GM11168 (cell line): Measurements from ENCODE around the gene CHST2.
"Not testable (repeated sequence)": the region's sequence is repeated elsewhere in the genome, so short reads cannot be mapped to it uniquely, and the experiment has no call there.

ENCODE experiments used
- in situ Hi-C: fragments of 300-500 bp; cut with MboI; formaldehyde crosslinking; loops from one replicate; pipeline ENCODE4 v1.12.0; 2022; ENCODE audit warnings: low sequenced_read_pairs; ENCODE audit not compliant: unreplicated experiment

Gene CHST2, protein sequence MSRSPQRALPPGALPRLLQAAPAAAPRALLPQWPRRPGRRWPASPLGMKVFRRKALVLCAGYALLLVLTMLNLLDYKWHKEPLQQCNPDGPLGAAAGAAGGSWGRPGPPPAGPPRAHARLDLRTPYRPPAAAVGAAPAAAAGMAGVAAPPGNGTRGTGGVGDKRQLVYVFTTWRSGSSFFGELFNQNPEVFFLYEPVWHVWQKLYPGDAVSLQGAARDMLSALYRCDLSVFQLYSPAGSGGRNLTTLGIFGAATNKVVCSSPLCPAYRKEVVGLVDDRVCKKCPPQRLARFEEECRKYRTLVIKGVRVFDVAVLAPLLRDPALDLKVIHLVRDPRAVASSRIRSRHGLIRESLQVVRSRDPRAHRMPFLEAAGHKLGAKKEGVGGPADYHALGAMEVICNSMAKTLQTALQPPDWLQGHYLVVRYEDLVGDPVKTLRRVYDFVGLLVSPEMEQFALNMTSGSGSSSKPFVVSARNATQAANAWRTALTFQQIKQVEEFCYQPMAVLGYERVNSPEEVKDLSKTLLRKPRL

GRCh38 chr3:143119009-143119914 is at the start of gene CHST2:
CHST2 (plus strand) TSS chr3:143119771; CDS start chr3:143120817, 1,046 bp downstream.
- in situ Hi-C loops = loop anchor here (25.0 kb wide), 1 partner anchor 543 kb away; no protein-coding TSS in a partner anchor

GRCh38 chr3:143070977-143071551 is 48.5 kb upstream of the CHST2 start:
- in situ Hi-C loops = no loop called here

- in situ Hi-C loops = no loop called here
These were observed 47.8 kb upstream of the CHST2 start for GRCh38 chr3:143071776-143072175.

- in situ Hi-C loops = not testable (repeated sequence)
These were observed 47.1 kb upstream of the CHST2 start for GRCh38 chr3:143072298-143073020.

GRCh38 chr3:143073541-143073940 is 46.0 kb upstream of the CHST2 start:
- in situ Hi-C loops = not testable (repeated sequence)

DNA sequence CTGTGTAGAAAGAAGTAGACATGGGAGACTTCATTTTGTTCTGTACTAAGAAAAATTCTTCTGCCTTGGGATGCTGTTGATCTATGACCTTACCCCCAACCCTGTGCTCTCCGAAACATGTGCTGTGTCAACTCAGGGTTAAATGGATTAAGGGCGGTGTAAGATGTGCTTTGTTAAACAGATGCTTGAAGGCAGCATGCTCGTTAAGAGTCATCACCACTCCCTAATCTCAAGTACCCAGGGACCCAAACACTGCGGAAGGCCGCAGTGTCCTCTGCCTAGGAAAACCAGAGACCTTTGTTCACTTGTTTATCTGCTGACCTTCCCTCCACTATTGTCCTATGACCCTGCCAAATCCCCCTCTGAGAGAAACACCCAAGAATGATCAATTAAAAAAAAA is 45.6 kb upstream of the CHST2 start:
- in situ Hi-C loops = not testable (repeated sequence)

- in situ Hi-C loops = no loop called here
These were observed 40.7 kb upstream of the CHST2 start for GRCh38 chr3:143078883-143079282.

DNA sequence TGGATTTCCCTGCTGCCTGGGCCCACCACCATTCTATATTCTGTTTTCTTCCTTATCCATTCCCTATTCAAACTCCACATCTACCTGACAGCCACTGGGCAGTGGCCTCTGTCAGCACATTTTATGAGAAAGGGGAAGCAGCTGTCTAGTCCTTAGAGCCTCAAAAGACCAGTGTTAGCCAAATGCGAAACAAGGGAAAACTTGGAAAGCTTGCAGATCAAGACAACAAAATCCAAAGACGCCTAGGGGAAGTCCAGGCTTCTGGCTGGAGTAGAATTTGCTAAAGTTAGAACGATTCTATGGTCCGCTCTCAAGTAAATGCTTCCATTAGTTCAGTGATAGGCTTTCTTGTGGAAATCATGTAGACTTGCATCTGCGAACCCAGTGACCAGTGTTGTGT is 39.4 kb upstream of the CHST2 start:
- in situ Hi-C loops = no loop called here

DNA sequence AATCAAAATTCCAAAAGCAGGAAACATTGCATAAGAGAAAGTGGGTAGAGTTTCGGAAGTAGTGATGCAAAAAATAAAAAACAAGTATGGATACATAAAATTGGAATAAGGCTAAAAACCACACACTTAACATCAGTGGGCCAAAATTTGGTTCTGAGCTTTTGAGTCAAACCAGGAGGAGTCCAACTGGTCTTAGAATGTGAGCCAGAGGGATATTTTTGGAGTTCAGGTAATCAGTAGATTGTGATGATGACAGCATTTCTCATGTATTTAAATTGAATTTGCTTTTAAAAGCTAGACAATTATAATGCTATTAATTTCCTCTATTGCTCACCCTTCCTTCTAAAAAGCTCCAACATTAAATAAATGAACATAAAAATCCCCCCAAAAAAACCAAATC is 38.2 kb upstream of the CHST2 start:
- in situ Hi-C loops = no loop called here

DNA sequence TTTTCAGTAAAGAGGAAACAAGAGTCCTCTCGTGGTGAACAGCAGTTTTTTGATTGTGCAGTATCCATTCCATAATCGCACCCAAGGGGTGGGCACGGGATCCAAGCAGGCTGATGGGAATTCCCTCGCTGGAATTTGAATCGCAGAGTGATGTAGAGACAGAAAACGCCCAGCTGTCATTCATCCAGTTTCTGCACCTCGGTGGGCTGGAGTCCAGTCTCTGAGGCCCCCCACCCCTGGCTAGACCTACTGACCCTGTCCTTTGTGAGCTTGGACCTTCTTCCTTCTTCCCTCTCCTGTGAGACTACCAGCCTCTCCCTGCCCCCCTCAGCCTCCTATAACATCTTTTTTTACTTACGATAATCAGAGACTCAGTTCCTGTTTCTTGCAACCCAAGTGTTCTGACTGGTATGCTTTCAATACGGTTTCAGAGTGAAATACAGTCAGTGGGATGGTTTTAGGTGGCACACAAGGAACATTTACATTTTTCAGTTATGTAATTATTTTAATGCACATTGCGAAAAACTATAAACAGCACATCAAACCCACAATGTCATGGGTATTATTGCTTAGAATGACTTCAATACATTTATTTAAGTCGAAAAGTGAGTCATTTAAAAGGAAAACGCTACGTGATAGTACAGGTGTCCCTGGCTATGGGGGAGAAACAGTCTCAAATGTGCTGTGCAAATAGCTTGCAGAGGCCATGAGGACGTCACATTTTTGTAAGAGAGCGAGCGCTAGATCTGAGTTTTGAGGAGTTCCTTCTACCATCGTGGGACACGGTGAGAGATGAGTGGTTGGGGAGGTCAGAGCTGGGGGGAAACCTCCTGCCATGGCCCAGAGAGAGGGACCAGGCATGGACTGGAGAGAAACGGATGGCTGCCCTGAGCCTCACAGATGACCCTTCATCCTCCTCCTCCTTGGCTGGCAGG is 37.5 kb upstream of the CHST2 start:
- in situ Hi-C loops = no loop called here

GRCh38 chr3:143083781-143084180 is 35.8 kb upstream of the CHST2 start:
- in situ Hi-C loops = no loop called here

- in situ Hi-C loops = no loop called here
These were observed 34.5 kb upstream of the CHST2 start for GRCh38 chr3:143084856-143085731.

DNA sequence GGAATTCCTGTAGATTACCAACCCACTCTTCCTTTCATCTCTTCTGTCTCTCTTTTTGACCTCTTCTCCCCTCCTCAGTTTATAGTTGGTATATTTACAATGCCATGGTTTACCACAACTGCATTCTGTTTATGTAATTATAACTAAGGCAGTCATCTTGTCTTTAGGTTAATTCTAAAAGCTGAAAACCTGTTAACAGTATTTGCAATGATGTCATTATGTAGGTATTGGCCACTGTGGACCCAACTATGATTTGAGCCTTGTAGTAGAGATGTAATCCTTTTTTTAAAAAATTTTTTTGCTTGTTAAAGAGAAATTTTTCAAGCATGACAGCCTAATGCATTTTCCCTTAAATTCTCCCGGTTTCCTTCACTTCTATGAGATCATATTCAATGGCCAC is 30.7 kb upstream of the CHST2 start:
- in situ Hi-C loops = no loop called here

DNA sequence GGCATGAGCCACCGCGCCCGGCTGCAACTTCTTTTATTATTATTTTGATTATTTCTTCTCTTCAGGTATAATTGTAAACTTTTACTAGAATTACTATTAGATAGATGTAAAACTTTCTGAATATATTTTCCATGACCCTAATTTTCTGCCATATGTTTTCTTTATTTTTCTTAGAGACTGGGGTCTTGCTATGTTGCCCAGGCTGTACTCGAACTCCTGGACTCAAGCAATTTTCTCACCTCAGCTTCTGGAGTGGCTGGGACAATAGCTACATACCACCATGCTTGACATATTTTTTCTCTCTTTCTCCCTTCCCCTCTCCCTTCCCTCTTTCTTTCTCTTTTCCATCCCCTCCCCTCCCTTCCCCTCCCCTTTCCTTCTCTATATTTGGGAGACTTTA is 29.6 kb upstream of the CHST2 start:
- in situ Hi-C loops = no loop called here

GRCh38 chr3:143090486-143090885 is 29.1 kb upstream of the CHST2 start:
- in situ Hi-C loops = no loop called here

- in situ Hi-C loops = no loop called here
These were observed 28.4 kb upstream of the CHST2 start for GRCh38 chr3:143090976-143091837.

GRCh38 chr3:143092191-143092590 is 27.4 kb upstream of the CHST2 start:
- in situ Hi-C loops = no loop called here
